ENCODE measurements around the gene CNST. TPM values are rescaled to one million over a fixed set of nuclear protein-coding genes. Genes with fewer than 3 reads are reported as not detected.
"Not testable (repeated sequence)": the region's sequence is repeated elsewhere in the genome, so short reads cannot be mapped to it uniquely, and the experiment has no call there.

Gene CNST
- total and polyA plus RNA-seq, 3 experiments from 2014 or later, result 29.6 to 39.4 (median 31.3) TPM

DNA sequence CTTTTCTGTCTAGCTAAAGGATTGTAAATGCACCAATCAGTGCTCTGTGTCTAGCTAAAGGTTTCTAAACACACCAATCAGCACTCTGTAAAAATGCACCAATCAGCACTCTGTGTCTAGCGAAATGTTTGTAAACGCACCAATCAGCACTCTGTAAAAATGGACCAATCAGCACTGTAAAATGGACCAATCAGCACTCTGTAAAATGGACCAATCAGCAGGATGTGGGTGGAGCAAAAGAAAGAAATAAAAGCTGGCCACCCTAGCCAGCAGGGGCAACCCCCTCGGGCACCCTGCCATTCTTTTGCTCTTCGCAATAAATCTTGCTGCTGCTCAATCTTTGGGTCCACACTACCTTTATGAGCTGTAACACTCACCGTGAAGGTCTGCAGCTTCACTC is 146.2 kb downstream of the CNST start:
- H3K4me3 Mint-ChIP-seq; H3K4me1 Mint-ChIP-seq; H3K27me3 ChIP-seq (ENCODE audit: insufficient read depth, low read length, poor library complexity, severe bottlenecking); H3K36me3 Mint-ChIP-seq; H3K27ac Mint-ChIP-seq; H3K27ac ChIP-seq (ENCODE audit: low read depth, low read length); POLR2A ChIA-PET; DNase-seq; H3K4me1 ChIP-seq (ENCODE audit: insufficient read depth, low read length); H3K36me3 ChIP-seq (ENCODE audit: insufficient read depth, low read length); H3K4me3 ChIP-seq (ENCODE audit: low read length); CTCF ChIA-PET; H3K9me3 Mint-ChIP-seq; H3K9me3 ChIP-seq (ENCODE audit: low read length): not testable (repeated sequence)
- H3K27me3 Mint-ChIP-seq, result peaks cover 14 to 35% of the 10 kb centered on the region in 2 donors

Other genes with a start within 250 kb of the CNST start
- 10 to 100 TPM; 12.4 to 14.5 TPM for gene SMYD3, start 59.2 kb upstream of the CNST start, total RNA-seq
- 31.7 TPM for gene SMYD3, start 59.2 kb upstream of the CNST start, polyA plus RNA-seq
- gene TFB2M, start 195 bp upstream of the CNST start, total RNA-seq, result 10 to 100 TPM; 31.9 to 32.9 TPM
- gene TFB2M, start 195 bp upstream of the CNST start, polyA plus RNA-seq, result 16.7 TPM
- gene SCCPDH, start 158.0 kb downstream of the CNST start, total RNA-seq, result 10 to 100 TPM; 39.5 to 41.0 TPM
- gene SCCPDH, start 158.0 kb downstream of the CNST start, polyA plus RNA-seq, result 20.2 TPM